22Rv1 (cell line): ENCODE results near the gene GRPEL1.

Experiments used
- ZFX ChIP-seq: fragments of 450-650 bp; IDR thresholded peaks from 2 replicates; pipeline ENCODE4 v1.6.1; 2017; ENCODE audit warnings: antibody characterized with exemption, borderline replicate concordance
- TF ChIP-seq, protein P1 (sequence below): fragments of 450-650 bp; IDR thresholded peaks from 2 replicates; pipeline ENCODE4 v1.5.1; 2017; ENCODE audit warnings: mild to moderate bottlenecking

DNA sequence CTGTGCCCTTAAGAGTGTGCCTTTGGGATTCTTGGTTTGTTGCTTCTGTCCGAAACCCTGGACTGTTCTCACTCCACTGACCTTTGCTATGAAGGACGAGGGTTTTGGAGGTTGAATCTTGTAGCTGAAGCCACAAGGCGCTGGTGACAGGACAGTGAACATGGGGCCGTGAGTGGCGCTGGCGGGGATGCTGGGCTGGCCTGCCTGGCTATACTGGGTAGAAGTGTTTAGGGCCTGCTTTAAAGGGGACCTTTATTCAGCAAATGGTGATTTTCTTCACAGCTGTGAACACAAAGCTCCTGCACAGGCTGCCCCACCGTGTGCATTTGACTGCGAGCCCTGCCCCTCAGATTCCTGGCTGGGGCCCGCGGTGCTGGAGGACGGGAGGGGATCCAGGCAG is 51.8 kb downstream of the GRPEL1 start:
- TF ChIP-seq, protein P1, sequence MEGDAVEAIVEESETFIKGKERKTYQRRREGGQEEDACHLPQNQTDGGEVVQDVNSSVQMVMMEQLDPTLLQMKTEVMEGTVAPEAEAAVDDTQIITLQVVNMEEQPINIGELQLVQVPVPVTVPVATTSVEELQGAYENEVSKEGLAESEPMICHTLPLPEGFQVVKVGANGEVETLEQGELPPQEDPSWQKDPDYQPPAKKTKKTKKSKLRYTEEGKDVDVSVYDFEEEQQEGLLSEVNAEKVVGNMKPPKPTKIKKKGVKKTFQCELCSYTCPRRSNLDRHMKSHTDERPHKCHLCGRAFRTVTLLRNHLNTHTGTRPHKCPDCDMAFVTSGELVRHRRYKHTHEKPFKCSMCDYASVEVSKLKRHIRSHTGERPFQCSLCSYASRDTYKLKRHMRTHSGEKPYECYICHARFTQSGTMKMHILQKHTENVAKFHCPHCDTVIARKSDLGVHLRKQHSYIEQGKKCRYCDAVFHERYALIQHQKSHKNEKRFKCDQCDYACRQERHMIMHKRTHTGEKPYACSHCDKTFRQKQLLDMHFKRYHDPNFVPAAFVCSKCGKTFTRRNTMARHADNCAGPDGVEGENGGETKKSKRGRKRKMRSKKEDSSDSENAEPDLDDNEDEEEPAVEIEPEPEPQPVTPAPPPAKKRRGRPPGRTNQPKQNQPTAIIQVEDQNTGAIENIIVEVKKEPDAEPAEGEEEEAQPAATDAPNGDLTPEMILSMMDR: no peak
- TF ChIP-seq ZFX: no peak
